Breast epithelium (tissue), 4 donors: ENCODE results near the gene PCP4. TPM values are rescaled to one million over a fixed set of nuclear protein-coding genes. Genes with fewer than 3 reads are reported as not detected.
"Not testable (repeated sequence)": the region's sequence is repeated elsewhere in the genome, so short reads cannot be mapped to it uniquely, and the experiment has no call there.

Experiments used
- DNase-seq, 2 donors: peaks; one replicate each; pipeline ENCODE4 v3.0.0-alpha.2; 2019; ENCODE audit warnings: low spot score in 2 of 2
- H3K27ac ChIP-seq, 2 donors: fragments of 200-600 bp; sonication (generic) in 1 of 2; one replicate each; pipeline ENCODE4 v1.5.1; 2016 to 2019; ENCODE audit warnings: mild to moderate bottlenecking in 1 of 2
- H3K27me3 ChIP-seq, 2 donors: fragments of 200-600 bp; sonication (generic) in 1 of 2; one replicate each; pipeline versions ENCODE4 v1.5.1 to v1.6.0; 2017 to 2019; ENCODE audit warnings: control low read depth in 1 of 2, mild to moderate bottlenecking in 1 of 2
- H3K36me3 ChIP-seq: fragments of 200-600 bp; one replicate; pipeline ENCODE4 v1.5.1; 2019
- H3K4me1 ChIP-seq, 2 donors: fragments of 200-600 bp; sonication (generic); one replicate each; pipeline ENCODE4 v1.5.1; 2016 to 2019; ENCODE audit warnings: control low read depth in 1 of 2
- H3K4me3 ChIP-seq, 3 donors: fragments of 200-600 bp; sonication (generic); 1 replicate in 2 of 3; 2 replicates in 1 of 3; pipeline ENCODE4 v1.5.1; 2016 to 2019; ENCODE audit warnings: mild to moderate bottlenecking in 3 of 3, moderate library complexity in 2 of 3
- H3K9me3 ChIP-seq, 2 donors: fragments of 200-600 bp; sonication (generic) in 1 of 2; one replicate each; pipeline ENCODE4 v1.5.1; 2016 to 2019; ENCODE audit warnings: control low read depth in 1 of 2
- CTCF ChIP-seq, 3 donors: fragments of 450-650 bp; IDR thresholded peaks; one replicate each; pipeline ENCODE4 v1.5.1; 2016 to 2017; ENCODE audit warnings: antibody characterized with exemption in 3 of 3, mild to moderate bottlenecking in 3 of 3, moderate library complexity in 3 of 3
- POLR2A ChIP-seq: fragments of 450-650 bp; IDR thresholded peaks from one replicate; pipeline ENCODE4 v1.6.1; 2016; ENCODE audit warnings: antibody characterized with exemption, mild to moderate bottlenecking, moderate library complexity
- POLR2AphosphoS5 ChIP-seq, 3 donors: sonication (generic); formaldehyde crosslinking; IDR thresholded peaks; one replicate each; pipeline ENCODE4 v1.6.1; 2017; ENCODE audit warnings: antibody characterized with exemption in 3 of 3
- intact Hi-C: fragments of 100-400 bp; cut with DNase I; formaldehyde crosslinking; loops from one replicate; pipeline ENCODE4 v1.15.1; 2023; ENCODE audit warnings: low total_unique reads
- total RNA-seq, 3 donors: library from RNA; depleted of rRNA; stranded (reverse); fragments of >200 nt; gene quantifications; one replicate each; pipeline ENCODE4 v1.1.0, GENCODE V29; 2016

PCP4 gene
- total RNA-seq, 3 donors from 2014 or later, result 2.3 TPM; not detected in 1

- no peaks in the 10 kb centered on the region for H3K36me3 ChIP-seq
- no peaks in the 10 kb centered on the region for H3K27me3 ChIP-seq
- DNase-seq, result no peak
- no peak overlapping the region for H3K27ac ChIP-seq
- TF ChIP-seq POLR2A (no peak), CTCF (IDR thresholded peaks at IDR 0.05) (no peak), POLR2AphosphoS5 (IDR thresholded peaks at IDR 0.05) (no peak)
- H3K4me1 ChIP-seq, result no peaks in the 10 kb centered on the region
- intact Hi-C loops, result no loop called here
- no peaks in the 10 kb centered on the region for H3K9me3 ChIP-seq
- H3K4me3 ChIP-seq, result no peak overlapping the region
These were observed 23.9 kb downstream of the PCP4 start for GRCh38 chr21:39891111-39891510.

- H3K4me3 ChIP-seq, H3K4me1 ChIP-seq, H3K9me3 ChIP-seq, DNase-seq, H3K27me3 ChIP-seq, intact Hi-C loops, H3K36me3 ChIP-seq, H3K27ac ChIP-seq: not testable (repeated sequence)
These were observed 24.6 kb downstream of the PCP4 start for GRCh38 chr21:39891863-39892262.

- Histone ChIP-seq H3K36me3 (no peaks in the 10 kb centered on the region), H3K27ac (no peak overlapping the region), H3K9me3 (no peaks in the 10 kb centered on the region), H3K4me1 (no peaks in the 10 kb centered on the region), H3K4me3 (no peak overlapping the region), H3K27me3 (no peaks in the 10 kb centered on the region)
- TF ChIP-seq POLR2A, result no peak
- TF ChIP-seq POLR2AphosphoS5 (IDR thresholded peaks at IDR 0.05), result no peak
- no peak for TF ChIP-seq CTCF (IDR thresholded peaks at IDR 0.05)
- no peak for DNase-seq
- intact Hi-C loops, result no loop called here
These were observed 33.3 kb downstream of the PCP4 start for GRCh38 chr21:39900491-39900890.

GRCh38 chr21:39900911-39901310, 33.7 kb downstream of the PCP4 start:
- no peaks in the 10 kb centered on the region for H3K9me3 ChIP-seq
- no peak overlapping the region for H3K4me3 ChIP-seq
- no peaks in the 10 kb centered on the region for H3K36me3 ChIP-seq
- intact Hi-C loops, result no loop called here
- H3K27ac ChIP-seq, result no peak overlapping the region
- TF ChIP-seq POLR2AphosphoS5 (IDR thresholded peaks at IDR 0.05) (no peak), POLR2A (no peak), CTCF (IDR thresholded peaks at IDR 0.05) (no peak)
- DNase-seq, result no peak
- no peaks in the 10 kb centered on the region for H3K27me3 ChIP-seq
- no peaks in the 10 kb centered on the region for H3K4me1 ChIP-seq

GRCh38 chr21:39902986-39903385, 35.7 kb downstream of the PCP4 start:
- Histone ChIP-seq H3K4me1 (no peaks in the 10 kb centered on the region), H3K36me3 (no peaks in the 10 kb centered on the region), H3K9me3 (no peaks in the 10 kb centered on the region), H3K4me3 (no peak overlapping the region), H3K27ac (no peak overlapping the region), H3K27me3 (no peaks in the 10 kb centered on the region)
- DNase-seq, result no peak
- intact Hi-C loops, result no loop called here
- no peak for TF ChIP-seq POLR2AphosphoS5 (IDR thresholded peaks at IDR 0.05)

- no peak for TF ChIP-seq CTCF (IDR thresholded peaks at IDR 0.05)
- no peaks in the 10 kb centered on the region for H3K36me3 ChIP-seq
- H3K27ac ChIP-seq, result no peak overlapping the region
- no peak overlapping the region for H3K4me3 ChIP-seq
- intact Hi-C loops, result no loop called here
- DNase-seq, result no peak
- H3K27me3 ChIP-seq, result no peaks in the 10 kb centered on the region
- H3K9me3 ChIP-seq, result no peaks in the 10 kb centered on the region
- no peaks in the 10 kb centered on the region for H3K4me1 ChIP-seq
These were observed 37.2 kb downstream of the PCP4 start for GRCh38 chr21:39904457-39904856.
